ENCODE results near the gene DPP4. TPM values are rescaled to one million over a fixed set of nuclear protein-coding genes. Genes with fewer than 3 reads are reported as not detected.

Gene DPP4
- total and polyA plus RNA-seq, 2 donors (not counting 3 experiments of a cell fraction or from before 2014, with no cell fraction given) = 0.84 to 6.2 TPM

- no peak for FAIRE-seq
- intact Hi-C loops (cut with micrococcal nuclease) = no loop called here
- Histone ChIP-seq H3K9ac (replicated peaks; ENCODE audit: extremely low read depth, insufficient read depth, low read length) (no peak overlapping the region), H3K36me3 (ENCODE audit: control insufficient read depth in 2 of 2, extremely low read depth in 1 of 2, insufficient read depth in 2 of 2, low read length in 2 of 2) (no peaks in the 10 kb centered on the region), H3K4me1 (ENCODE audit: control insufficient read depth, extremely low read depth, insufficient read depth, low read length) (peaks cover 4% of the 10 kb centered on the region), H3K4me3 (replicated peaks in 1 of 3; ENCODE audit: insufficient read depth in 1 of 3, low read depth in 1 of 3, low read length in 3 of 3) (no peak overlapping the region), H2AFZ (ENCODE audit: low read depth, low read length) (no peak overlapping the region), H3K27ac (ENCODE audit: insufficient read depth, low read depth, low read length) (no peak overlapping the region), H3K4me2 (ENCODE audit: insufficient read depth, low read length) (no peak overlapping the region), H3K79me2 (ENCODE audit: control insufficient read depth, insufficient read depth, low read length) (no peaks in the 10 kb centered on the region), H3K27me3 (ENCODE audit: control insufficient read depth in 2 of 2, insufficient read depth in 2 of 2, low read length in 2 of 2) (no peaks in the 10 kb centered on the region), H3K9me1 (replicated peaks; ENCODE audit: control insufficient read depth, extremely low read depth, insufficient read depth, low read length) (peaks cover 2% of the 10 kb centered on the region), H4K20me1 (replicated peaks; ENCODE audit: control insufficient read depth, extremely low read depth, insufficient read depth, low read length) (no peaks in the 10 kb centered on the region), H3K9me3 (replicated peaks; ENCODE audit: control insufficient read depth, insufficient read depth, low read length) (no peaks in the 10 kb centered on the region)
- ChIA-PET POLR2A (no interaction called here), CTCF (interaction anchor here (1.1 to 1.9 kb wide), 3 partner anchors 10 to 36 kb away, joined by 4 to 5 read pairs (median 4); no protein-coding TSS in a partner anchor)
- BruUV-seq (replicated peaks) = no TSS peak
- no peak for DNase-seq (ENCODE audit: low read depth, low spot score)
- dilution Hi-C loops (cut with MboI; ENCODE audit: extremely low pct_ligation_motif_present, low sequenced_read_pairs) = no loop called here
- TF ChIP-seq POLR2AphosphoS5 (IDR thresholded peaks at IDR 0.05; ENCODE audit: insufficient read depth, low read depth, low read length) (no peak), MYC (IDR thresholded peaks at IDR 0.05; ENCODE audit: low read depth, low read length) (no peak), JUN (IDR thresholded peaks at IDR 0.05; ENCODE audit: borderline replicate concordance, insufficient read depth, insufficient read length, low read depth) (no peak), FOS (IDR thresholded peaks at IDR 0.05; ENCODE audit: borderline replicate concordance, insufficient read depth, low read length) (no peak), GATA2 (IDR thresholded peaks at IDR 0.05; ENCODE audit: insufficient read depth, insufficient read length, low read depth, low read length) (no peak), EZH2 (IDR thresholded peaks at IDR 0.05; ENCODE audit: borderline replicate concordance, low read depth, low read length, severe bottlenecking) (no peak)
- TF ChIP-seq, protein P1, sequence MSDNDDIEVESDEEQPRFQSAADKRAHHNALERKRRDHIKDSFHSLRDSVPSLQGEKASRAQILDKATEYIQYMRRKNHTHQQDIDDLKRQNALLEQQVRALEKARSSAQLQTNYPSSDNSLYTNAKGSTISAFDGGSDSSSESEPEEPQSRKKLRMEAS (IDR thresholded peaks at IDR 0.05; ENCODE audit: insufficient read depth, insufficient read length) = no peak
- TF ChIP-seq, protein P2, sequence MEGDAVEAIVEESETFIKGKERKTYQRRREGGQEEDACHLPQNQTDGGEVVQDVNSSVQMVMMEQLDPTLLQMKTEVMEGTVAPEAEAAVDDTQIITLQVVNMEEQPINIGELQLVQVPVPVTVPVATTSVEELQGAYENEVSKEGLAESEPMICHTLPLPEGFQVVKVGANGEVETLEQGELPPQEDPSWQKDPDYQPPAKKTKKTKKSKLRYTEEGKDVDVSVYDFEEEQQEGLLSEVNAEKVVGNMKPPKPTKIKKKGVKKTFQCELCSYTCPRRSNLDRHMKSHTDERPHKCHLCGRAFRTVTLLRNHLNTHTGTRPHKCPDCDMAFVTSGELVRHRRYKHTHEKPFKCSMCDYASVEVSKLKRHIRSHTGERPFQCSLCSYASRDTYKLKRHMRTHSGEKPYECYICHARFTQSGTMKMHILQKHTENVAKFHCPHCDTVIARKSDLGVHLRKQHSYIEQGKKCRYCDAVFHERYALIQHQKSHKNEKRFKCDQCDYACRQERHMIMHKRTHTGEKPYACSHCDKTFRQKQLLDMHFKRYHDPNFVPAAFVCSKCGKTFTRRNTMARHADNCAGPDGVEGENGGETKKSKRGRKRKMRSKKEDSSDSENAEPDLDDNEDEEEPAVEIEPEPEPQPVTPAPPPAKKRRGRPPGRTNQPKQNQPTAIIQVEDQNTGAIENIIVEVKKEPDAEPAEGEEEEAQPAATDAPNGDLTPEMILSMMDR (IDR thresholded peaks at IDR 0.05; ENCODE audit: extremely low read depth in 1 of 2, insufficient read depth in 1 of 2, low read depth in 1 of 2, low read length in 2 of 2) = no peak
Observed at GRCh38 chr2:161971551-161971950, 102.5 kb downstream of the DPP4 start.
